Panc1 (cell line): ENCODE results near the gene KIRREL3.

Source experiments
- POLR2AphosphoS5 ChIP-seq: IDR thresholded peaks from 2 replicates; pipeline ENCODE4 v1.6.1; 2012; ENCODE audit warnings: mild to moderate bottlenecking, low read depth, low read length, moderate library complexity
- TF ChIP-seq, protein P1 (sequence below): fragments of 450-650 bp; IDR thresholded peaks from 2 replicates; pipeline ENCODE4 v1.5.1; 2017; ENCODE audit warnings: mild to moderate bottlenecking

DNA sequence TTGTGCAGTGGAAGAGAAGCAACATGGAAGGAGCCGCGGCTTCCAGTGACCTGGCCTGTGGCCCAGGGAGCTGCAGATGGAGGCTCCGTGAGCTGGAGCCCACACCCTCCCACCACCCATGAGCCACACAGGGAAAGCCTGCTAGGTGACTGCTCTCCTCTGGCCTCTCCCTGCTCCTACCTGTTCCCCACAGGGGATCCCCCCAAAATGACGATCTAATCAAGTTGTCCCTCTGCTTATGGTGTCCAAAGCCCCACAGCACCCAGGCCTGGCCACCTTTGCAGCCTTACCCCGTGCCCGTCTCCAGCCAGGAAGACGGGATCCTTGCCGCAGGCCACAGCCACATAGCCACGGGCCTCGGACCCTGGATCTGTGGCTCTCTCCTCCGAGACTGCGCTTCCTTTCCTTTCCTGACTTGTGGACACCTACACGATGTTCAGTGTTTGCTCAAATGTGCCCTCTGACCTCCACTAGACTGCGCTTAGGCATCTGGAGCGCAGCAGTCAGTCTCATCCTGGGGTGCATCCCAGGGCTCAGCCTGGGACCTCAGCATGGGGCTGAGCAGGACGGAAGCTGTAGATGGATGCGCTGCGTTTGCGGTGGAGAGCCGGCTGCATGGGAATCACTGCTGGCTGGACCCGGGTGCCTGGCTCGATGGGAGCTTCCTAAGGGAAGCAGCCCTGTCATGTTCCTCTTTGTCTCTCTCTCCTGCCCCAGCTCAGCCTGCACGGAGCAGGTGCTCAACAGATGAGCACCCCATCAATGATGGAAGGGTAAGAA lies 511.8 kb downstream of the KIRREL3 start:
- TF ChIP-seq, protein P1, sequence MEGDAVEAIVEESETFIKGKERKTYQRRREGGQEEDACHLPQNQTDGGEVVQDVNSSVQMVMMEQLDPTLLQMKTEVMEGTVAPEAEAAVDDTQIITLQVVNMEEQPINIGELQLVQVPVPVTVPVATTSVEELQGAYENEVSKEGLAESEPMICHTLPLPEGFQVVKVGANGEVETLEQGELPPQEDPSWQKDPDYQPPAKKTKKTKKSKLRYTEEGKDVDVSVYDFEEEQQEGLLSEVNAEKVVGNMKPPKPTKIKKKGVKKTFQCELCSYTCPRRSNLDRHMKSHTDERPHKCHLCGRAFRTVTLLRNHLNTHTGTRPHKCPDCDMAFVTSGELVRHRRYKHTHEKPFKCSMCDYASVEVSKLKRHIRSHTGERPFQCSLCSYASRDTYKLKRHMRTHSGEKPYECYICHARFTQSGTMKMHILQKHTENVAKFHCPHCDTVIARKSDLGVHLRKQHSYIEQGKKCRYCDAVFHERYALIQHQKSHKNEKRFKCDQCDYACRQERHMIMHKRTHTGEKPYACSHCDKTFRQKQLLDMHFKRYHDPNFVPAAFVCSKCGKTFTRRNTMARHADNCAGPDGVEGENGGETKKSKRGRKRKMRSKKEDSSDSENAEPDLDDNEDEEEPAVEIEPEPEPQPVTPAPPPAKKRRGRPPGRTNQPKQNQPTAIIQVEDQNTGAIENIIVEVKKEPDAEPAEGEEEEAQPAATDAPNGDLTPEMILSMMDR = no peak
- no peak for TF ChIP-seq POLR2AphosphoS5
